COLO829 (cell line): ENCODE data around the gene ZNF197.
"Not testable (repeated sequence)": the region's sequence is repeated elsewhere in the genome, so short reads cannot be mapped to it uniquely, and the experiment has no call there.

Experiments used
- DNase-seq: peaks from one replicate; pipeline ENCODE4 v3.0.0; 2012; ENCODE audit warnings: low spot score

The ZNF197 gene

DNA sequence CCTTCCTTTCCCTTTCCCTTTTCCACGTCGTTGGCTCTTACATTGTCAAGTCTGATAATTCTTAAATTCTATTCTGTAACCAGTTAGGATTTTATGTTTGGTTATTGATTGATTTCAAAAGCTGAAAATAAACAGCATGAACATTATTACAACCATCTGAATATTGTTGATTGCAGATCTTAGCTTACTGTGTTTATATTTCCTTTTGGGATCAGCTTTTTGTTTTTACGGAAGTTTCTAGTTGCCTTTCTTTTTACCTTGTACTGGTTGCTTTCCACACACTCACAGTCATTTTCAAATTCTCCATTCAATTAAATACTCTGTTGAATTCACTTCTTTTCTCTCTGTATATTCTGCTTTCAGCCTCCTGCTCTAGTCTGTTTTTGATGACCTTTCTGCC lies 40.3 kb downstream of the ZNF197 start:
- DNase-seq = no peak

DNA sequence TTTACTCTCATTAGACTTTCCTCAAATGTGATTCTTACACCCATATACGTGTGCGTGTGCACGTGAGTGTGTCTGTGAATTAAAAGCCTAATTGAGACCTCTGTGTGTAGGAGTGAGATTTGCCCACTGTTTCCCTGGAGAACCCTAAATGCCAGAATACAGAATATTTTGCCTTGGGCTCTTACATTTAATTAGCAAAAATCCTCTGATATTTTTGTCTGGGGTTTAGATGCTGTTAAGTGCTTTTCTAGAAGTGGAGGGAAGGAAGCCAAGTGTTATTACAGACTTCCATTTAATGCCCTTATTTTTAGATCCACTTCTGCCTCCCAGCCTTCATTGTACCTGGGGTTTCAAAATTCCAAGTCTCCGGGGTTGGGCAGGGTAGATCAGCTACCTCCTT lies 41.5 kb downstream of the ZNF197 start:
- no peak for DNase-seq

DNA sequence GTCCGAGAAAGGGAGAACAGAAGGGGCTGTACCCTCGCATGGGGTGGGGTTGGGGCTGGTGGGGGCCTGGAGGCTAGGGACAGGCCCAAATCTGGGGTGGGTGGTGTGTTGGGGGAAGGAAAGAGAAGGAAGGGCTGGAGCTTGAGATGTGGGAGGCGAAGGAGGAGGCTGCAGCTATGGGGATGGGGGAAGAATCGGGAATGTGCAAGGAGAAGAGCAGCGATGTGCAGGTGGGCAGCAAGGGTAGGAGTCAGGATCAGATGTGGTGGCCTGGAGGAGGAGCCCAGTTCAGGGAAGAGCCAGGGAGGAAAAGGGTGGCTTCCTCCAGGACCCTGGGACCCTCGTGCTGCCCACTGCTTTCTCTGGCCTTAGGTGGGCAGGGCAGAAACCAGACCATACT lies 44.9 kb downstream of the ZNF197 start:
- DNase-seq = no peak

DNA sequence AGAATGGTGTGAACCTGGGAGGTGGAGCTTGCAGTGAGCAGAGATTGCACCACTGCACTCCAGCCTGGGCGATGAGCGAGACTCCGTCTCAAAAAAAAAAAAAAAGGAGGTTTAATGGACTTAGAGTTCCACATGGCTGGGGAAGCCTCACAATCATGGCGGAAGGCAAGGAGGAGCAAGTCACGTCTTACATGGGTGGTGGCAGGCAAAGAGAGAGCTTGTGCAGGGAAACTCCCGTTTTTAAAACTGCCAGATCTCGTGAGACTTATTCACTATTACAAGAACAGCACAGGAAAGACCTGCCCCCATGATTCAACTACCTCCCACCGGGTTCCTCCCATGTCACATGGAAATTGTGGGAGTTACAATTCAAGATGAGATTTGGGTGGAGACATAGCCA lies 48.6 kb downstream of the ZNF197 start:
- DNase-seq = not testable (repeated sequence)

DNA sequence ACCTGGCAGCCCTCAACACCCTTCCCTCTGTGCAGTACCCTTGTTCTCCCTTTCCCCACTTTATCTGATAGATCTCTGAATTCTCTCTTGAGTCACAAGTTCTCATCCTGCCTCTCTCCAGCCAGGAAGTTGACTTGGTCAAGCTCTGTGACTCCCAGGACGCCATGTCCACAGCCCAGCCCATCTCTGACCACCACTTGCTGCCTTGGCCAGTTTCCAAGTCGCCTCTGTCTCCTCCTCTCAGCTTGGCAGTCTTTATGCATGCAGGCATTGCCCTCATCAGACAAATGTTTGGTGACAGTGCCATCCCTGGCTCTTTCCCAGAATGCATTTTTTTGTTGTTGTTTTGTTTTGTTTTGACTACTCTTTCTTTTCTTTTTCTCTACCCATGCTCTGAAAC lies 49.4 kb downstream of the ZNF197 start:
- DNase-seq = no peak

DNA sequence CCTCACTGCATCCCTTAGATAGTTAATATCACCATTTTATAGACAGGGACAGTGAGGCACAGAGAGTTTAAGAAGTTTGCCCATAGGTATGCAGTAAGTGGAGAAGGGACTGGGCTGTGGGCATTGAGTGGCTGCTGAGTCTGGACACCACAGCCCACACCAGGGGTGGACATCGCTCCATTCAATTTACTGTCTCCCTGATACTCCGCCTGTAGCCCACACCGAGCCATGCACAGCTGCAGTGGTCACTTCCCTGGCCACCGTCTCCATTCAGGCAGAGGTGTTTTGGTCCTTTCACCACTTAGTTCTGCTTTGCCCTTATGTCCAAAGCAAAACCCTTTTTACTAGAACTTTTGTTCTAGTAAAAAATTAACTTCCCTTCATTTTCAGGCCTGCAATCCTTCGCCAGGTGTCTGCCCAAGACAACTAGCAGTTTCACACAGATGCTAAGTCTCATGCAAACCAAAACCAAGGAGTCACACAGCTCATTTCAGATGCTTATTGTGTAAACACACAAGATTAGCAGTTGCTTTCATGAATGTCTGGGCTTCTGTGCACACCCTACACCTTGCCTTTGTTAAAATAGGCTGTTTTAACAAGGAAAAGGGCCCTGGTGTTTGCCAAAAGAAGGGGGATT lies 53.8 kb downstream of the ZNF197 start:
- DNase-seq = no peak

DNA sequence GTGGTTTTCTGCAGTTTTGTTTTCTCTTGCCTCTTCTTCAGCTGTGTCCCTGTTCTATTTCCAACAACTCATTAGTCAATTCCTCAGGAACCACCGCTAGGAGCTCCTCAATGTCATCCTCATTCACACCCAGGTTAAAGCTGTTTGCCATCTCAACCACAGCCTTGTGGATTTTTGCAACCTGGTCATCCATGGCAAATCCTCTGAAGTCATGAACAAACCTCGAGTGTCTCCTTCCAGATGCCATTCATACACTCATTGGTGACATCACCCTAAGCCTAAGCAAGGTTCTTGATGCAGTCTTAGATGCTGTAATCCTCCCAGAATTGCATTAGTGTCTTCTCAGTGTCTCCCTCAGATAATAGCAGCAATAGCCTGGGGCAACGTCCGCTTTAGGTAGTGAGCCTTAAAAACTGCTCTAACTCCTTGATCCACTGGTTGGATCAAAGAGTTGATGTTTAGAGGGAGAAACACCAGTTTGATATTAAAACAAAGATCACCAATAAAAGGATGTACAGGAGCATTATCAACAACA lies 56.2 kb downstream of the ZNF197 start:
- DNase-seq = no peak

DNA sequence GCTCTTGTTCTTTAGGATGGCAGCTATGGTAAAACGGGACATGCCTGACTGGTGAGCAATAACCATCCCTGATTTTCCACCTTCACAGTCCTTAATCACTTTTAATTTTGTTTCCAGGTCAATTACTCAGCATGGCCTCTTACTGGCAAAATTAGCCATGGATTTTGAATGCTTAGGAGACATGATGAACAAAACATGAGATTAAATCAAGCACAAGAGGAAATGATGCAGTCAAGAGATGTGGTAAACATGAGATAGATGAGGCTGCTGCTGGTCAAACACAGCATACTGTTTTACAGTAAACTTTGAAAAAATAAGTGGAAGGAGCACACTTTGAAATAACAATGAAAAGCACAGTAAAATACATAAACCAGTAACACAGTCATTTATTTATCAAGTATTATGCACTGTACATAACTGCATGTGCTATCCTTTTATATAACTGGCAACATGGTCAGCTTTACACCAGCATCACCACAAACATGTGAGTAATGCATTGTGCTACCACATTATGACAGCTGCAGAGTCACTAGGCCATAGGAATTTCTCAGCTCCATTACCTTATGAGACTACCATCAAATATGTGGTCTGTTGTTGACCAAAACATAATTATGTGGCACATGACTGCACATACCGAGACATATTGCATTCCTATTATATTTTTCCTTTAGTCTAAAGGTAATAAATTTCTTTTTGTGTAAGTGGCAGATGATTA lies 57.5 kb downstream of the ZNF197 start:
- DNase-seq = no peak

DNA sequence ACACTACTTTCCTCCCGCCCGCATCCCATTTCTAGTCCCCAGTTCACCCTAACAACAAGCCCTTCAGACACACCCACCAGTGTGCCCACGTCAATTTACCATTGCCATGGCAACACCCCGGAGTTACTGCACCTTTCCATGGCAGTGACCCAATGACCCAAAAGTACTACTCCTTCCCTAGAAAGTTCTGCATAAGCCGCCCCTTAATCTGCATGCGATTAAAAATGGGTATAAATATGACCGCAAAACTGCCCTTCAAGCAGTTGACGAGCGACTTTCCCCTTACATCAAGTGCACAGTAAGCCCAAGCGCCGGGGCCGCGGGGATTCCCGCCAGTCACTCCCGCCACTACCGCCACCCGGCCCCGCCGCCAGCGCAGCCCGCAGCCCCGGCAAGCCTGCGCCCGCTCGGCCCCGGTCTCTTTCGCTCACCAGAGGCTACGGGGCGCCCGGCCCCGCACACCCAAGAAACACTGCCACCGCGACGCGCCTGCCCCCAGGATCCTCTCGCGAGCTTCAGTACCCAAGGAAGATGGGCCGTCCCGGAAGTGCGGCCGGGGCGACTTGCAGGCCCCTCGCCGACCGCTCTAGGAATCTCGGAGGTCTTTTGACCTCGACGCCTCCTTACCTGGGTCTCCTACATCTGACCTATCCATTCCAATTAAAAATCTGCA lies 60.4 kb downstream of the ZNF197 start:
- no peak for DNase-seq

DNA sequence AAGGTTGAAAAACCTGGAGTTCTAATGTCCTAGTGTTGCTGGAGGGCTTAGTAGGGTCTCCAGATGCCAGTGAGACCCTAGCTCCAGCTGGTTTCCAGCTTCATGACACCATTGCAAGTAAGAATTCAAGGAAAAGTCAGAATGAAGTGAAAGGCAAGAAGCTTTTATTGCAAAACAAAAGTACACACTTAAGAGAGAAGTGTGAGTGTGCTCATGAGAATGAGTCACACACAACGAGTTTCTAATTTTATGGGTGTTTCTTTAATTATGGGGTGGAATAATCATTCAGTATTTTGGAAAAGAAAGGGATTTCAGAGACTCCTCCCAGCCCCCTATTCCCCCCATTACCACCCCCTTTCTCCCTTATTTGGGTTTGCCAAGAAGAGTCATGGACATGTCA lies 63.1 kb downstream of the ZNF197 start:
- no peak for DNase-seq
